NCI-H1930 (cell line): ENCODE data around the gene RHBDL1.

ENCODE experiments used
- DNase-seq, 2 experiments: peaks; one replicate each; lab custom pipeline; 2025; lab: John Stamatoyannopoulos, UW

The RHBDL1 gene

DNA sequence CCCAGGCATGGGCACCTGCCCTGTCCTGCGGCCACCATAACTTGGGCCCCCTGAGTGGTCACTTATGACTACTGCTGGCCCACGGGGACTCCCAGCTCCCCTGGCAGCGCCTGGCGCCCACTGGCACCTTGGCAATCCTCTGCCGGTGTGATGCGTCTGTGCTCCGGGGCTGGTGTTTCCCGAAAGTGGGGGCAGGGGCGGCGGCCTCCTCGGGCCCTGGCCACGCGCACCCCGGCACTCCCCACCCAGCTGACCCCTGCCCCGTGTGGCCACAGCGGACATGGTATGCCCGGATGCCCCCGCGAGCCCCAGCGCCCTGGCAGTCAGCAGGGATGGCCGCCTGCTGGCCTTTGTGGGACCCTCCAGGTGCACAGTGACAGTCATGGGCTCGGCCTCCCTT is 18.0 kb upstream of the RHBDL1 start:
- no peak for DNase-seq

DNA sequence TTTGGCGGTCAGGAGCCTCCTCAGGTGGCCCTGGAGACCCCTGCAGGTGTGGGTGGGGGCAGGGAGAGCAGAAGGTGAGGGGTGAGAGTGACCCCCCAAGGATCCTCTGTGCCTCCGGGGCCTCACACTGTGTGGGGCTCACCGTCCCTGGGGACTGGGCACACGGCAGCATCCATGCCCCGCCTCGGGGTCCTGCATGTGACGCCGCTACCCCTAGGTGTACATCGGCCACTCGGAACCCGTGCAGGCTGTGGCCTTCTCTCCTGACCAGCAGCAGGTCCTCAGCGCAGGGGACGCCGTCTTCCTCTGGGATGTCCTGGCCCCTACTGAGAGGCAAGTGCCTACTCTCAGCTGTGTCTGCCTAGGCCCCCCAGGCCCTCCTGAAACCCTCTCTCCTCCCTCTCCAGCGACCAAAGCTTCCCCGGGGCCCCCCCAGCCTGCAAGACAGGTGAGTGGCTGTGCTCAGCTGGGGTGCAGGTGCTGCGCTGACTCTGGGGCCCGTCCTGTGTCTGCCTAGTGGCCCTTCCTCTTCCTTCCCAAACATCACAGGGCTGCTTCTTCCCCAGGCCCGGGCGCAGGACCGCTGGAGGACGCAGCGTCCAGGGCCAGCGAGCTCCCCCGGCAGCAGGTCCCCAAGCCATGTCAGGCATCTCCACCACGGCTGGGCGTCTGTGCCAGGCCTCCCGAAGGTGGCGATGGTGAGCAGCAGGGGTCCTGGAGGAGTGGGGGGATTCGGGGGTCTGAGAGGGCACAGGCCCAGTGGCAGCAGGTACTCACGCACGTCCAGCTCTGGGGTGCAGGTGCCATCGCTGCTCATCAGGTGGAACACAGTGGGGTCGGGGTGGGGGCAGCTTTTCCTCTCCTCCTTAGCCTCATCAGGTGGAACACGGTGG is 16.5 kb upstream of the RHBDL1 start:
- DNase-seq: no peak

DNA sequence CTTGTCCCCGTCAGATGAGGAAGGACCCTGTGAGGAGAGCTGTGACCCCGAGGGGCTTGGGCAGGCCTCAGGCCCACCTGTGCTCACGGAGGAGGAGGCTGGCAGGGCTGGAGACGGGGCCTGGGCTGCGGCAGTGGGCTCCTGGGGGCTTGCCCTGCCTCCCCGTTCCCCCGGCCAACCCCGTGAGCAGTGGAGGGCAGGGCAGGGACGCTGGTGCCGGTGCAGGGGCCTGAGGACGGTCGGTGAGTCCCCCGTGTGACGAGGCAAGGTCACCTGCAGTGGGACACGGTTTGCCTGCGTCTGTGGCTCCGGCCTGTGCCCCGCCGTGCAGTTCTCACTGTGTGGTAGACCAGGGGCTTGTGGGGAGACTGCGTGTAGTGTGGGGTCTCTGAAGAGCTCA is 15.9 kb upstream of the RHBDL1 start:
- no peak for DNase-seq

DNA sequence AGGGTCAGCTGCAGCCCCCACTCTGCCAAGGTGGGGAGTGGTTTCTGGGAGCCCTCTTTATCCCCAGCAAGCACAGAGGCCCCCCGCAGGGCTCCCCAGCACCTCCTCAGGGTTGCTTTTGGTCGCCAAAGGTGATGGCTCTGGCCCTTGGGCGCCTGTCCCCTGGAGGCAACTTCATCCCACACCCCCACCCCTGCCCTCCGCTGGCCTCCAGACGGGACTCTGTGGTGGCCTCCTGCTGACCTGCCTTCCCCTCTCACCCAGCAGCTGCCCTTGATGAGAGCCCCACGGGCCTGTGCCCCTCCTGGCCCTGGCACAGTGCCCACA is 15.4 kb upstream of the RHBDL1 start:
- DNase-seq: no peak

DNA sequence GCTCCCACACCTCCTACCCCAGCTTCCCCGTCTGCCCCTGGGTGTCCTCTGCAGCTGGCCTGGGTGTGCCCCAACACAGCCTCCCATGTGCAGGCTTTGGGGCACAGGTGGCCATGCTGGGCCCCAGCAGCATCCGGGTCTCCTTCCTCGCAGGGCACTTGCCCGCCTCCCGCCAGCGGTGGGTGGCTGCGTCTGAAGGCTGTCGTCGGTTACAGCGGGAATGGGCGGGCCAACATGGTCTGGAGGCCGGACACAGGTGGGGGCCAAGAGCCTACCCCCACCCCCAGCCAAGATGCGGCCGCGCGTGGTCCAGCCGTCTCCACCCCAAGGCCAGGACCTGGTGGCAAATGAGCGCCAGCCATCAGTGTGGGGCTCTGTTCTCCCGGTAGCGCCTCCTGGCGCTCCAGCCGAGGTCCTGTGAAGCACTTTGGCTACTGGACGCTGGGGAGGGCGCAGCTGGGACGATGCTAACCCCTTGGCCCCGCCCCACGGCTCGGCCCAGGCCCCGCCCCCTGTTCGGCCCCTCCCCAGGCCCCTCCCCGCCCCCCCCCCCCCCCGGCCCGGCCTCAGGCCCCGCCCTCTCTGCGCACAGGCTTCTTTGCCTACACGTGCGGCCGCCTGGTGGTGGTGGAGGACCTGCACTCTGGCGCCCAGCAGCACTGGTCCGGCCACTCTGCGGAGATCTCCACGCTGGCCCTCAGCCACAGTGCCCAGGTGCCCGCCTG is 14.8 kb upstream of the RHBDL1 start:
- peak; percentile 78 to 90 for DNase-seq

DNA sequence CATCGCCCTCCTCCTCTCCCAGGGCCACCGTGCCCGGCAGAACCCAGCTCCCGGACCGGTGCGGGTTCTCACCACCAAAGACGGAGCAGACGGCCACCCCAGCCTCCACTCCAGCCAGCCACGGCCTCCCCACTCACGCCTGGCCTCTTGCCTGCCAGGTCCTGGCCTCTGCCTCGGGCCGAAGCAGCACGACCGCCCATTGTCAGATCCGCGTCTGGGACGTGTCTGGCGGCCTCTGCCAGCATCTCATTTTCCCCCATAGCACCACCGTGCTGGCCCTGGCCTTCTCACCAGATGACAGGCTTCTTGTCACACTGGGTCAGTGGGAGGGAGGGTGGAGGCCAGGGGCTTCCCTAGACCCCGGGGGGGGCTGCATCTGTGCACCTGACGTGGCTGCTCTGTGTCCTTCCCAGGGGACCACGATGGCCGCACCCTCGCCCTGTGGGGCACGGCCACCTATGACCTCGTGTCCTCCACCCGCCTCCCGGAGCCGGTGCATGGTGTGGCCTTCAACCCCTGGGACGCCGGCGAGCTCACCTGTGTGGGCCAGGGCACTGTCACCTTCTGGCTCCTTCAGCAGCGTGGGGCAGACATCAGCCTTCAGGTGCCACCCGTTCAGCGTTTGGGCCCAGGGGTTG is 14.2 kb upstream of the RHBDL1 start:
- no peak for DNase-seq

DNA sequence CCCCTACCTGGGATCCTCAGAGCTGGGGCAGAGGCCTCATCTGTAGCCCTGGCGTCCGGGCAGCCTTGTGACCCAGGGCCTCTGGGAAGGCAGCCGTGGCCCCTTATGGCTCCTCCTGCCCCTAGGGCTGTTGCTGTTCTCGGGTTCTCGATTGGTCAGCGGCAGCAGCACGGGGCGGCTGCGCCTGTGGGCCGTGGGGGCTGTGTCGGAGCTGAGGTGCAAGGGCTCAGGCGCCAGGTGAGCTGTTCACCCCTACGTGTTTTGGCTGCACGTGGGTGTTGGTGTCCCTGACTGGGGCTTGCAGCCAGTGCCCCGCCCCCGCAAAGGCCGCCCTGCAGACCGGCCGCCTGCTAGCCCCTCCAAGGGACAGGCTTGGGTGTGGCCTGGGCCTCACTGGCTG is 13.4 kb upstream of the RHBDL1 start:
- no peak for DNase-seq

DNA sequence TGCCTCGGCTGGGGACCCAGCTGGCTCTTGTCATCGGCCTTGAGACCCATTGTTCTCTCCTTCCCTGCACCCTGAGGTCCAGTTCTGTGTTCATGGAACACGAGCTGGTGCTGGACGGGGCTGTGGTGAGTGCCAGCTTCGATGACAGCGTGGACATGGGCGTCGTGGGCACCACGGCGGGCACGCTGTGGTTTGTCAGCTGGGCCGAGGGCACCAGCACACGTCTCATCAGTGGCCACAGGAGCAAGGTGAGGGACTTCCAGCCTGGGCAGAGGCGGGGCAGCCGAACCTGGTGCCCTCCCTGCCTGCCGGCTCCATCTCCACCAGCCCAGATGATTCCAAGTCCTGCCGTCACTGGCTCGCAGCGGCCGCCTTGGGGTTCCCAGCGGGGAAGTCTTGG is 12.9 kb upstream of the RHBDL1 start:
- no peak for DNase-seq

DNA sequence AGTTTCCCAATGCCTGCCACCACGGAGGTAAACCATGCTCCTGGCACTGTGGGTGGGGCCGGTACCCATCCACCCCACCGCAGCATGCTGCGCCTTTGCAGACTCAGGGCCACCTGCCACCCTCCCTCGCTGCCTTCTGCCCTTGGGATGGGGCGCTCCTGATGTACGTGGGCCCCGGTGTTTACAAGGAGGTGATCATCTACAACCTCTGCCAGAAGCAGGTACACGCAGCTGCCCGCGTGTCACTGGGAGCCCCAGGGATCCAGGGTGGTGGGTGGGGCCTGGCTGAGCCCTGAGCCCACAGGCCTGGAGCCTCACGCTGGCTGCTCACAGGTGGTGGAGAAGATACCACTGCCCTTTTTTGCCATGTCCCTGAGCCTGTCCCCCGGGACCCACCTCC is 8.9 kb upstream of the RHBDL1 start:
- no peak for DNase-seq

DNA sequence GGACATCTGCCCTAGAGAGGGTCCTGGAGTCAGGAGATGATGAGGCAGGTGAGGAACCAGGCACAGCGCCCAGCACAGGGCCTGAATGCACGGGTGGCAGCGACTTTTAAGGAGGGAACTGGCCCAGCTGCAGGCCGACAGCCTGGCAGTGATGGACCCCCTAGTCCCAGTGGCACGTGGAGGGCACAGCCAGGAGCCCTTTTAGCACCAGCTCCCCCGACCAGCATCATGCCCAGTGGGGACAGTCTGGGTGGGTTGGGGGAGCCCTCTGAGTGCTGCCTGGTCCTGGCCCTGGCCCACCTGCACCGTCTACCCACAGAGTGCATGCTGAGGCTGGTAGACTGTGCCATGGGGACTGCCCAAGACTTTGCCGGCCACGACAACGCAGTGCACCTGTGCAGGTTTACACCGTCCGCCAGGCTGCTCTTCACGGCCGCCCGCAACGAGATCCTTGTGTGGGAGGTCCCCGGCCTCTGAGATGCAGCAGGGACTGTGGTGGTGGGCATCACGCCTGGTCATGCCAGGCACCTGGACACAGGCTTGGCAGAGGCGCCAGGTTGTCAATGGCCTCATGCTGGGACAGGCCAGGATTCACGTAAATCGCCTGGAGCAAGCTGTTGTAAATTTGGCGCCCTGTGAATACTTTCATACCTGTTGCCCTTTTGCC is 8.2 kb upstream of the RHBDL1 start:
- DNase-seq: no peak

DNA sequence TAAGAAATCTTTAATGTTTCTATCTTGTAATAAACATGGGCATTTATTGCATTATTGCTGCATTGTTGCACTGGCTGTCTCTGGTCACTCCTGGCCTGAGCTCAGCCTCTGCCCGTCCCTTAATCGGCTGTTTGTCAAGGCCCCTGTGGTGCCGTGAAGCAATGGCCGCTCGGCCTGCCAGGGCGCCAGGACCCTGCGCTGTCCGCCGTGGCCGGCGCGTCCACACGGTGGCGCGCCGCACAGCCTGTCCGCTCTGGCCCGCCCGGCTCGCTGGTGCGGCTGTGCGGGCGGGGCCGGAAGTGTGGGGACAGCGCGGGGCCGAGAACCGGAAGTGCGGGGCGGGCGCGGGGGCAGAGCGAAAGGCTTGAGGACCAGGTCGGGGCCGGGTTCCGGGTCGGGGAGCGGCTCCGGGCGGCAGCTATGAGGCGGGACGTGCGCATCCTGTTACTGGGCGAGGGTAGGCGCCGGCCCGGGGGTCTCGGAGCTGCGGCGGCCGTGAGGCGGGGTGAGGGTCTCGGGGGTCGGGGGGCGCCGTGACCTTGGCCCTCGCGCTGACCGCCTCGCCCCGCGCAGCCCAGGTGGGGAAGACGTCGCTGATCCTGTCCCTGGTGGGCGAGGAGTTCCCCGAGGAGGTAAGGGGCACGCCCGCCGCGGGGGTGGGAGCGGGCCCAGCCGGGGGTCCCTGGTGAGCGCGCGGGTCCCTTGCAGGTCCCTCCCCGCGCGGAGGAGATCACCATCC is 7.5 kb upstream of the RHBDL1 start, which contains the start of gene RHOT2:
Gene RHOT2 (plus strand): TSS at position 353 of the 739 bp plus-strand sequence. CDS start 68 bp downstream, at position 421.
- DNase-seq: peak; percentile 83 to 94

DNA sequence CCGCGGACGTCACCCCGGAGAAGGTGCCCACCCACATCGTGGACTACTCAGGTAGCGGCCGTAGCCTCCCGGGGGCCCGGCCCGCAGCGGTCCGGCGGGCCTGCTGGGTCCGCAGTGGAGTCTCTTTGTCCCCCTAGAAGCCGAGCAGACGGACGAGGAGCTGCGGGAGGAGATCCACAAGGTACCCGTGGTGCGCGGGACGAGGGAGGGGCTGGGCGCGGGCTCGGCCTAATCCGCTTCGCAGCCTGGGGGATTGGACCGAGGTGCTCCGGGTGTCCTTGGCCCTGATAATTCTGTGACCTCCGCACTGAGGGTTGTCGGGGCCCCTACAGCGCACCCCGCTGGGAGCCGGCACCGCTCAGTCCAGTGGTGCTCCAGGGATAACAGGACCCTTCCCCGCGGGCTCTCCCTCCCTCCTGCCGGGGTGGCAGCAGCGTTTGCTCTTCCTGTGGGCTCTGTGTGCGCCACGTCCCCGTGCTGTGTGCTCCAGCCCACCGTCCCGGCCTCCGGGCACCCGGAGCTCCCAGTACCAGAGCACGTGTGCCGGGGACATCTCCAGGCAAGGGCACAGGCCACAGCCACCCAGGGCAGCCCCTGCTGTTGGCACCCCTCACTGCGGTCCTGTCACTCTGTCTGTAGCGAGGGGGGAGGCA is 6.8 kb upstream of the RHBDL1 start:
- DNase-seq: no peak

DNA sequence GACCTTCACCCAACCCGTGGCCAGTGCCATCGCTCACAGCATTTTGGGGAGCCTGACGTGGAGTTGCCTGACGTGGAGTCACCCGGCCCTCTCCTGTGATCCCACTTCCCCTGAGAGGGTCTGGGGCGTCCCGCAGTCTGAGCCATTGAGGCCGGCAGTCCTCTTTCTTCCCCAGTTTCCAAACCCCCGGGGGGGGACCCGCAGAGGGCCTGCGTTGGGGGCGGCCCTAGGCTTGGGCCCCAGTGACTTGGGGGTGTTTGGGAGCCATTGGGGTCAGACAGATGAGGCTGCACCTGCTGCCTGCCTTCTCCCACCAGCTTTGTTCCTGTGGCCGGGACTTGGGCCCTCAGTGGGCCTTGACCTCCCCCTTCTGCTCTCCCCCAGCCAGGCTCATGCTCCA is 5.8 kb upstream of the RHBDL1 start:
- no peak for DNase-seq

DNA sequence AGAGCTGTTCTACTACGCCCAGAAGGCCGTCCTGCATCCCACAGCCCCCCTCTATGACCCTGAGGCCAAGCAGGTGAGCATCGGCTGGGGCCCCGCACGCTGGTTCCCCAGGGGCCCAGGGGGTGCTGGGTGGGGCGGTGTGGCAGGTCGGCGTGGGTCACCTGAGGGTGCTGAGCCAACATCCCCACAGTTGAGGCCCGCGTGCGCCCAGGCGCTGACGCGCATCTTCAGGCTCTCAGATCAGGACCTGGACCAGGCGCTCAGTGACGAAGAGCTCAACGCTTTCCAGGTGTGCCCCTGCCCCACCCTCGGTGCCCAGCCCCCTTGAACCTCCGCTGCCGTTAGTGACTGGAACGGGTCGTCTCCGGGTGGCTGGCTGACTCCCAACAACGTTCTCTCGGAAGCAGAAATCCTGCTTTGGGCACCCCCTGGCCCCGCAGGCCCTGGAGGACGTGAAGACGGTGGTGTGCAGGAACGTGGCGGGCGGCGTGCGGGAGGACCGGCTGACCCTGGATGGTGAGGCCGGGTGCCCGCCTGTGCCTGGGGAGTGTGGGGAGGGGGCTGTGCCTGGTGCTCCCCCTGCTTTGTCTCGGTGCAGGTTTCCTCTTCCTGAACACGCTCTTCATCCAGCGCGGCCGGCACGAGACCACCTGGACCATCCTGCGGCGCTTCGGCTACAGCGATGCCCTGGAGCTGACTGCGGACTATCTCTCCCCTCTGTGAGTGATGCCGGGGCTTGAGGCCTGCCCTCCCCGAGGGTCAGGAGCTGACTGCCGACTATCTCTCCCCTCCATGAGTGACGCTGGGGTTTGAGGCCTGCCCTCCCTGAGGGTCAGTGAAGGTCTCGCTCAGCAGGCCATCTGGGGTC is 4.8 kb upstream of the RHBDL1 start:
- DNase-seq: no peak

DNA sequence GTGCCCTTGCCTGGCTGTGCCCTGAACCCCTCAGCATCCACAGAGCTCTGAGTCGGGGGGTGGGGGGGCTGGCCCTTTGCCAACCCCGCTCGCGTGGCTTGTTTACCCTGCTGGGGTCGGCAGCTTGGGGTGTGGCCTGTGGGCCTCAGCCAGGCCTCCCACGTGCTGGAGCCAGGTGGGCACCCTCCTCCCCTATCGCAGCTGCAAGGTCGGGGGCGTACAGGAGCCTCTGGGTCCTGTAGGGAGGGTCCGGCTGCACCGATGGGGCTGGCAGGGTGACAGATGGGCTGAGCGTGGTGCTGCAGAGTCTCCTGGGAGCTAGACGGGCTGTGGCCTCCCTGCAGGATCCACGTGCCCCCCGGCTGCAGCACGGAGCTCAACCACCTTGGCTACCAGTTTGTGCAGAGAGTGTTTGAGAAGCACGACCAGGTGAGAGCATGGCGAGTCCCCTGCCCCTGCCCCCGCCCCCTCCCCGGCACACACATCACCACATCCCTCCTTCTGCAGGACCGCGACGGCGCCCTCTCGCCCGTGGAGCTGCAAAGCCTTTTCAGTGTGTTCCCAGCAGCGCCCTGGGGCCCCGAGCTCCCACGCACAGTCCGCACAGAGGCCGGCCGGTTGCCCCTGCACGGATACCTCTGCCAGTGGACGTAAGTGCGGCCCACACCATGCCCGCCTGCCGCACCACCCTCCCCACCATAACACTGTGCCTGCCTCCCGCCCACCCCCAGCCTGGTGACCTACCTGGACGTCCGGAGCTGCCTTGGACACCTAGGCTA is 3.9 kb upstream of the RHBDL1 start:
- DNase-seq: no peak

DNA sequence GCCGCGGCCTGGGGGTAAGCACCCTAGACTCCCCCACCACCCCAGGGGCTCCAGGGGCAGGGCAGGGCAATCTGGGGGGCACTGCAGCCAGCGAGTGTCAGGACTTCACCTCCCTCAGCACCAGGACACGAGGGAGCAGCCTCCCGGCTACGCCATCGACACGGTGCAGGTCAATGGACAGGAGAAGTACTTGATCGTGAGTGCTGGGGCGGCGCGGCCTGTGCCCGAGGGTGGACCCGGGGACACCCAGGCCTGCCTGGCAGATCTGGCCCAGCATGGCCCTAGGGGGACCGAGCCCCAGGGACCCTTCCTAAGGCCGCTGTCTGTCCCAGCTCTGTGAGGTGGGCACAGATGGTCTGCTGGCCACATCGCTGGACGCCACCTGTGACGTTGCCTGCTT is 3.1 kb upstream of the RHBDL1 start:
- DNase-seq: no peak

DNA sequence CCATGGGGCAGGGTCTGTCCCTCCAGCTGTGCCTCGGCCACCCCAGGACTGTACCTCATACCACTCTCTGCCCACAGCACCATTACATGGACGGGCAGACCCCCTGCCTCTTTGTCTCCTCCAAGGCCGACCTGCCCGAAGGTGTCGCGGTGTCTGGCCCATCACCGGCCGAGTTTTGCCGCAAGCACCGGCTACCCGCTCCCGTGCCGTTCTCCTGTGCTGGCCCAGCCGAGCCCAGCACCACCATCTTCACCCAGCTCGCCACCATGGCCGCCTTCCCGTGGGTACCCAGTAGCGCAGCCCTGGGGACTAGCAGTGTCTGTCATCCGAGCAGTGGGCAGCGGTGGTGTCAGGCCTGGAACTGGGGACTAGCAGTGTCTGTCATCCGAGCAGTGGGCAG is 2.6 kb upstream of the RHBDL1 start:
- no peak for DNase-seq

DNA sequence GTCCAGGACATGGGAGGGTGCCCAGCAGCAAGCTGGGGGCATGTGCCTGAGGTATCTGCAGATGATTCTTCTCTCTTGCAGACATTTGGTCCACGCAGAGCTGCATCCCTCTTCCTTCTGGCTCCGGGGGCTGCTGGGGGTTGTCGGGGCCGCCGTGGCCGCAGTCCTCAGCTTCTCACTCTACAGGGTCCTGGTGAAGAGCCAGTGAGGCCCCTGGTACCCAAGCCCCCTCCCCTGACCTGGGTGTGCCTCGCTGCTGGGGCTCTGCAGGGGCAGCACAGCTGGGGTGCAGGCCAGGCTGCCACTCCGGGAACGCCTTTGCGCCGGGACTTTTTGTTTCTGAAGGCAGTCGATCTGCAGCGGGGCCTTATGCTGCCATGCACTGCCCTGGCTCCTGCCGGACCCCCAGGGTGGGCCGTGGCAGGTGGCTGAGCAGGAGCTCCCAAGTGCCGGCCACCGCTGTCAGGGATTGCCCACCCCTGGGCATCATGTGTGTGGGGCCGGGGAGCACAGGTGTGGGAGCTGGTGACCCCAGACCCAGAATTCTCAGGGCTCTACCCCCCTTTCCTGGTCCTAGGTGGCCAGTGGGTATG is 2.0 kb upstream of the RHBDL1 start:
- no peak for DNase-seq
